ENCODE results near the gene FRYL.
A peak's percentile ranks its signal among the peaks of the same experiment; 100 is the strongest.

Gene FRYL

GRCh38 chr4:48620093-48620492 is 160.0 kb downstream of the FRYL start:
- no peak for DNase-seq (ENCODE audit: low spot score)

GRCh38 chr4:48604527-48604926 is 175.6 kb downstream of the FRYL start:
- DNase-seq (ENCODE audit: low spot score) = no peak

- DNase-seq (ENCODE audit: low spot score) = no peak
These were observed 176.0 kb downstream of the FRYL start for GRCh38 chr4:48604041-48604440.

GRCh38 chr4:48603366-48604003 is 176.6 kb downstream of the FRYL start:
- no peak for DNase-seq (ENCODE audit: low spot score)

- no peak for DNase-seq (ENCODE audit: low spot score)
These were observed 177.3 kb downstream of the FRYL start for GRCh38 chr4:48602763-48603162.

GRCh38 chr4:48602222-48602621 is 177.9 kb downstream of the FRYL start:
- DNase-seq (ENCODE audit: low spot score) = peak; percentile 55

GRCh38 chr4:48596336-48596735 is 183.7 kb downstream of the FRYL start:
- no peak for DNase-seq (ENCODE audit: low spot score)

GRCh38 chr4:48594180-48594579 is 185.9 kb downstream of the FRYL start:
- no peak for DNase-seq (ENCODE audit: low spot score)

GRCh38 chr4:48591372-48591771 is 188.7 kb downstream of the FRYL start:
- DNase-seq (ENCODE audit: low spot score) = no peak

- no peak for DNase-seq (ENCODE audit: low spot score)
These were observed 189.2 kb downstream of the FRYL start for GRCh38 chr4:48590884-48591283.

- DNase-seq (ENCODE audit: low spot score) = no peak
These were observed 191.0 kb downstream of the FRYL start for GRCh38 chr4:48589098-48589445.

GRCh38 chr4:48588230-48589097 is 191.6 kb downstream of the FRYL start:
- no peak for DNase-seq (ENCODE audit: low spot score)

GRCh38 chr4:48585401-48585800 is 194.7 kb downstream of the FRYL start:
- DNase-seq (ENCODE audit: low spot score) = no peak

GRCh38 chr4:48578132-48578968 is 201.7 kb downstream of the FRYL start:
- DNase-seq (ENCODE audit: low spot score) = peak; percentile 34

- DNase-seq (ENCODE audit: low spot score) = peak; percentile 5
These were observed 204.1 kb downstream of the FRYL start for GRCh38 chr4:48575964-48576363.

GRCh38 chr4:48571471-48571870 is 208.6 kb downstream of the FRYL start:
- no peak for DNase-seq (ENCODE audit: low spot score)

- peak; percentile 52 for DNase-seq (ENCODE audit: low spot score)
These were observed 209.3 kb downstream of the FRYL start for GRCh38 chr4:48570646-48571220.

- DNase-seq (ENCODE audit: low spot score) = no peak
These were observed 214.1 kb downstream of the FRYL start for GRCh38 chr4:48566034-48566384.

GRCh38 chr4:48565362-48566033 is 214.6 kb downstream of the FRYL start:
- no peak for DNase-seq (ENCODE audit: low spot score)

- no peak for DNase-seq (ENCODE audit: low spot score)
These were observed 215.9 kb downstream of the FRYL start for GRCh38 chr4:48564151-48564550.

- no peak for DNase-seq (ENCODE audit: low spot score)
These were observed 221.3 kb downstream of the FRYL start for GRCh38 chr4:48558819-48559218.

GRCh38 chr4:48558026-48558425 is 222.1 kb downstream of the FRYL start:
- no peak for DNase-seq (ENCODE audit: low spot score)

Data from hepatic stellate cell (primary cell).